ENCODE results near the gene CAPZA2.
"Not testable (repeated sequence)": the region's sequence is repeated elsewhere in the genome, so short reads cannot be mapped to it uniquely, and the experiment has no call there.

The CAPZA2 gene

GRCh38 chr7:116910383-116910782 is 48.0 kb downstream of the CAPZA2 start:
- no peak overlapping the region for H3K4me3 Mint-ChIP-seq
- peaks cover 2% of the 10 kb centered on the region in 2 donors for H3K4me1 Mint-ChIP-seq (ENCODE audit: low read depth in 2 of 2)
- ATAC-seq (replicated peaks) (no peak), DNase-seq (no peak)
- H3K36me3 Mint-ChIP-seq (ENCODE audit: insufficient read depth) = peaks cover 72% of the 10 kb centered on the region
- H3K27ac Mint-ChIP-seq = no peak overlapping the region
- H3K9me3 Mint-ChIP-seq = no peaks in the 10 kb centered on the region
- H3K27me3 Mint-ChIP-seq = no peaks in the 10 kb centered on the region

GRCh38 chr7:116911801-116912200 is 49.4 kb downstream of the CAPZA2 start:
- Mint-ChIP-seq H3K27ac (no peak overlapping the region), H3K36me3 (ENCODE audit: insufficient read depth) (peaks cover 77% of the 10 kb centered on the region), H3K4me3 (no peak overlapping the region), H3K4me1 (ENCODE audit: low read depth in 2 of 2) (peaks cover 0 to 2% of the 10 kb centered on the region in 2 donors), H3K9me3 (no peaks in the 10 kb centered on the region), H3K27me3 (no peaks in the 10 kb centered on the region)
- no peak for ATAC-seq (replicated peaks)
- DNase-seq = no peak

- Mint-ChIP-seq H3K4me3 (no peak overlapping the region), H3K36me3 (ENCODE audit: insufficient read depth) (peaks cover 82% of the 10 kb centered on the region), H3K27ac (no peak overlapping the region), H3K4me1 (ENCODE audit: low read depth in 2 of 2) (peaks cover 0 to 2% of the 10 kb centered on the region in 2 donors), H3K9me3 (no peaks in the 10 kb centered on the region), H3K27me3 (no peaks in the 10 kb centered on the region)
- DNase-seq (no peak), ATAC-seq (replicated peaks) (no peak)
These were observed 50.0 kb downstream of the CAPZA2 start for GRCh38 chr7:116912269-116912909.

GRCh38 chr7:116918704-116919103 is 56.3 kb downstream of the CAPZA2 start:
- DNase-seq (no peak), ATAC-seq (replicated peaks) (no peak)
- H3K27me3 Mint-ChIP-seq = no peaks in the 10 kb centered on the region
- no peaks in the 10 kb centered on the region for H3K9me3 Mint-ChIP-seq
- no peak overlapping the region for H3K27ac Mint-ChIP-seq
- H3K4me3 Mint-ChIP-seq = no peak overlapping the region
- H3K4me1 Mint-ChIP-seq (ENCODE audit: low read depth in 2 of 2) = peaks cover 0 to 4% of the 10 kb centered on the region in 2 donors
- H3K36me3 Mint-ChIP-seq (ENCODE audit: insufficient read depth) = peaks cover 57% of the 10 kb centered on the region

- ATAC-seq (replicated peaks) (no peak), DNase-seq (no peak)
- peaks cover 41% of the 10 kb centered on the region for H3K36me3 Mint-ChIP-seq (ENCODE audit: insufficient read depth)
- no peaks in the 10 kb centered on the region for H3K9me3 Mint-ChIP-seq
- H3K4me3 Mint-ChIP-seq = no peak overlapping the region
- peaks cover 0 to 4% of the 10 kb centered on the region in 2 donors for H3K4me1 Mint-ChIP-seq (ENCODE audit: low read depth in 2 of 2)
- H3K27me3 Mint-ChIP-seq = no peaks in the 10 kb centered on the region
- peak overlapping the region in 1 of 2 donors; percentile 4 for H3K27ac Mint-ChIP-seq
These were observed 58.0 kb downstream of the CAPZA2 start for GRCh38 chr7:116920359-116920758.

GRCh38 chr7:116922545-116922944 is 60.2 kb downstream of the CAPZA2 start:
- Mint-ChIP-seq H3K27me3 (no peaks in the 10 kb centered on the region), H3K27ac (no peak overlapping the region), H3K9me3 (no peaks in the 10 kb centered on the region), H3K36me3 (ENCODE audit: insufficient read depth) (peaks cover 19% of the 10 kb centered on the region), H3K4me1 (ENCODE audit: low read depth in 2 of 2) (peaks cover 0 to 4% of the 10 kb centered on the region in 2 donors), H3K4me3 (no peak overlapping the region)
- DNase-seq (no peak), ATAC-seq (replicated peaks) (no peak)

- no peak overlapping the region for H3K4me3 Mint-ChIP-seq
- no peak overlapping the region for H3K27ac Mint-ChIP-seq
- H3K9me3 Mint-ChIP-seq = no peaks in the 10 kb centered on the region
- DNase-seq (no peak), ATAC-seq (replicated peaks) (no peak)
- no peaks in the 10 kb centered on the region for H3K27me3 Mint-ChIP-seq
- H3K36me3 Mint-ChIP-seq (ENCODE audit: insufficient read depth) = peaks cover 3% of the 10 kb centered on the region
- H3K4me1 Mint-ChIP-seq (ENCODE audit: low read depth in 2 of 2) = peaks cover 0 to 4% of the 10 kb centered on the region in 2 donors
These were observed 62.4 kb downstream of the CAPZA2 start for GRCh38 chr7:116924741-116925140.

GRCh38 chr7:116929021-116929420 is 66.6 kb downstream of the CAPZA2 start:
- peaks cover 5% of the 10 kb centered on the region for H3K36me3 Mint-ChIP-seq (ENCODE audit: insufficient read depth)
- H3K4me1 Mint-ChIP-seq (ENCODE audit: low read depth in 2 of 2) = peaks cover 3 to 4% of the 10 kb centered on the region in 2 donors
- no peaks in the 10 kb centered on the region for H3K9me3 Mint-ChIP-seq

GRCh38 chr7:116929914-116930913 is 67.8 kb downstream of the CAPZA2 start:
- H3K4me3 Mint-ChIP-seq = no peak overlapping the region
- no peaks in the 10 kb centered on the region for H3K9me3 Mint-ChIP-seq
- DNase-seq (peak; percentile 68 to 72 (median 70)), ATAC-seq (replicated peaks) (peak; percentile 95)
- peaks cover 11 to 14% of the 10 kb centered on the region in 2 donors for H3K27me3 Mint-ChIP-seq
- peaks cover 5% of the 10 kb centered on the region for H3K36me3 Mint-ChIP-seq (ENCODE audit: insufficient read depth)
- H3K4me1 Mint-ChIP-seq (ENCODE audit: low read depth in 2 of 2) = peaks cover 3 to 4% of the 10 kb centered on the region in 2 donors
- H3K27ac Mint-ChIP-seq = no peak overlapping the region

More at GRCh38 chr7:116929021-116929420, 66.6 kb downstream of the CAPZA2 start:
- H3K4me3 Mint-ChIP-seq = no peak overlapping the region
- peaks cover 0 to 8% of the 10 kb centered on the region in 2 donors for H3K27me3 Mint-ChIP-seq
- no peak overlapping the region for H3K27ac Mint-ChIP-seq
- ATAC-seq (replicated peaks) = no peak
- DNase-seq = no peak

GRCh38 chr7:116932566-116932965 is 70.2 kb downstream of the CAPZA2 start:
- no peak overlapping the region for H3K27ac Mint-ChIP-seq
- ATAC-seq (replicated peaks) (no peak), DNase-seq (no peak)
- H3K27me3 Mint-ChIP-seq = peaks cover 26 to 28% of the 10 kb centered on the region in 2 donors
- H3K4me3 Mint-ChIP-seq = no peak overlapping the region
- H3K9me3 Mint-ChIP-seq = no peaks in the 10 kb centered on the region
- H3K36me3 Mint-ChIP-seq (ENCODE audit: insufficient read depth) = peaks cover 5% of the 10 kb centered on the region
- peaks cover 3 to 4% of the 10 kb centered on the region in 2 donors for H3K4me1 Mint-ChIP-seq (ENCODE audit: low read depth in 2 of 2)

GRCh38 chr7:116933465-116933864 is 71.1 kb downstream of the CAPZA2 start:
- Mint-ChIP-seq H3K27me3 (peaks cover 32 to 37% of the 10 kb centered on the region in 2 donors), H3K4me3 (no peak overlapping the region), H3K9me3 (no peaks in the 10 kb centered on the region), H3K4me1 (ENCODE audit: low read depth in 2 of 2) (peaks cover 3 to 4% of the 10 kb centered on the region in 2 donors), H3K27ac (no peak overlapping the region), H3K36me3 (ENCODE audit: insufficient read depth) (peaks cover 5% of the 10 kb centered on the region)
- DNase-seq (no peak), ATAC-seq (replicated peaks) (no peak)

GRCh38 chr7:116934580-116934979 is 72.2 kb downstream of the CAPZA2 start:
- Mint-ChIP-seq H3K4me1 (ENCODE audit: low read depth in 2 of 2) (peaks cover 3 to 4% of the 10 kb centered on the region in 2 donors), H3K4me3 (no peak overlapping the region), H3K36me3 (ENCODE audit: insufficient read depth) (peaks cover 5% of the 10 kb centered on the region), H3K27ac (no peak overlapping the region), H3K9me3 (no peaks in the 10 kb centered on the region), H3K27me3 (peaks cover 36 to 40% of the 10 kb centered on the region in 2 donors)
- ATAC-seq (replicated peaks) = no peak
- DNase-seq = no peak

- not testable (repeated sequence) for H3K9me3 Mint-ChIP-seq; H3K36me3 Mint-ChIP-seq (ENCODE audit: insufficient read depth); H3K4me1 Mint-ChIP-seq (ENCODE audit: low read depth in 2 of 2); H3K4me3 Mint-ChIP-seq; DNase-seq; ATAC-seq (replicated peaks); H3K27ac Mint-ChIP-seq
- peaks cover 33 to 40% of the 10 kb centered on the region in 2 donors for H3K27me3 Mint-ChIP-seq
These were observed 74.5 kb downstream of the CAPZA2 start for GRCh38 chr7:116936844-116937243.

Data from effector memory CD8-positive, alpha-beta T cell (primary cell).